HFFc6 (cell line): ENCODE measurements around the gene GEMIN8. TPM values are rescaled to one million over a fixed set of nuclear protein-coding genes. Genes with fewer than 3 reads are reported as not detected.

Experiments
- DNase-seq: peaks from one replicate; pipeline ENCODE4 v3.0.0-alpha.2; 2018
- H3K27ac Mint-ChIP-seq: 2 replicates; pipeline ENCODE4 v1.8.0; 2020; ENCODE audit warnings: mild to moderate bottlenecking, mixed read lengths
- H3K27me3 Mint-ChIP-seq: 2 replicates; pipeline ENCODE4 v1.8.0; 2021; ENCODE audit warnings: mild to moderate bottlenecking, moderate library complexity, mixed read lengths; ENCODE audit not compliant: insufficient read depth
- H3K36me3 Mint-ChIP-seq: 2 replicates; pipeline ENCODE4 v1.8.0; 2021; ENCODE audit warnings: low read depth, mixed read lengths
- H3K4me1 Mint-ChIP-seq: 2 replicates; pipeline ENCODE4 v1.8.0; 2020; ENCODE audit warnings: low read depth, mixed read lengths
- H3K4me3 Mint-ChIP-seq: 2 replicates; pipeline ENCODE4 v1.8.0; 2020; ENCODE audit warnings: mild to moderate bottlenecking, moderate library complexity, mixed read lengths
- H3K9me3 Mint-ChIP-seq: 2 replicates; pipeline ENCODE4 v1.8.0; 2020; ENCODE audit warnings: mild to moderate bottlenecking, mixed read lengths
- total RNA-seq, 6 experiments: library from RNA; stranded (reverse); fragmentation: NEBNext Ultra II Directional; extraction: Animal tissue kit (Norgen Biotek cat#: 25700); gene quantifications; 2 replicates in 1 of 6; 3 replicates in 5 of 6; pipeline ENCODE4 v1.2.3, GENCODE V29; 2021
- TF ChIP-seq, protein P1 (sequence below): fragments of 200-600 bp; sonication (generic); IDR thresholded peaks from 2 replicates; pipeline ENCODE4 v1.5.0; 2021; ENCODE audit warnings: antibody characterized with exemption, mild to moderate bottlenecking

Gene GEMIN8
- total RNA-seq, 6 experiments from 2014 or later = 10.1 to 12.9 (median 11.8) TPM

DNA sequence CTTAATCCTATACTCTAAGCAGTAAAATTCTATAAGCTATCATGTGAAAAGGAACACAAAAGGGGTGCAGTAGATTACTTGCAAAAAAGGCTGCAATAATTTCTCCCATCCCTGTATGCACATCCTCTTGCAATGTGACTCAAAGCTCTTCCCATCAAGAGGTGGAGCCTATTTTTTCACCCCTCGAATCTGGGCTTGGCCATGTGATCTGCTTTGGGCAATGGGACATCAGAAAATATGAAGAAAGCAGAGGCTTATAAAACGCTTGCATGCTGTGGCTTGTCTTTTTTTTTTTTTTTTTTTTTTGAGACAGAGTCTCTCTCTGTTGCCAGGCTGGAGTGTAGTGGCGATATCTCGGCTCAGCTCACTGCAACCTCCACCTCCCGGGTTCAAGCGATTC, 33.0 kb downstream of the GEMIN8 start:
- H3K27ac Mint-ChIP-seq = no peak overlapping the region
- H3K27me3 Mint-ChIP-seq = no peaks in the 10 kb centered on the region; the same call in none of the 2 replicates
- no peak for DNase-seq
- H3K4me1 Mint-ChIP-seq = no peaks in the 10 kb centered on the region
- no peak overlapping the region for H3K4me3 Mint-ChIP-seq
- TF ChIP-seq, protein P1, sequence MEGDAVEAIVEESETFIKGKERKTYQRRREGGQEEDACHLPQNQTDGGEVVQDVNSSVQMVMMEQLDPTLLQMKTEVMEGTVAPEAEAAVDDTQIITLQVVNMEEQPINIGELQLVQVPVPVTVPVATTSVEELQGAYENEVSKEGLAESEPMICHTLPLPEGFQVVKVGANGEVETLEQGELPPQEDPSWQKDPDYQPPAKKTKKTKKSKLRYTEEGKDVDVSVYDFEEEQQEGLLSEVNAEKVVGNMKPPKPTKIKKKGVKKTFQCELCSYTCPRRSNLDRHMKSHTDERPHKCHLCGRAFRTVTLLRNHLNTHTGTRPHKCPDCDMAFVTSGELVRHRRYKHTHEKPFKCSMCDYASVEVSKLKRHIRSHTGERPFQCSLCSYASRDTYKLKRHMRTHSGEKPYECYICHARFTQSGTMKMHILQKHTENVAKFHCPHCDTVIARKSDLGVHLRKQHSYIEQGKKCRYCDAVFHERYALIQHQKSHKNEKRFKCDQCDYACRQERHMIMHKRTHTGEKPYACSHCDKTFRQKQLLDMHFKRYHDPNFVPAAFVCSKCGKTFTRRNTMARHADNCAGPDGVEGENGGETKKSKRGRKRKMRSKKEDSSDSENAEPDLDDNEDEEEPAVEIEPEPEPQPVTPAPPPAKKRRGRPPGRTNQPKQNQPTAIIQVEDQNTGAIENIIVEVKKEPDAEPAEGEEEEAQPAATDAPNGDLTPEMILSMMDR = no peak
- H3K36me3 Mint-ChIP-seq = no peaks in the 10 kb centered on the region
- no peaks in the 10 kb centered on the region for H3K9me3 Mint-ChIP-seq

DNA sequence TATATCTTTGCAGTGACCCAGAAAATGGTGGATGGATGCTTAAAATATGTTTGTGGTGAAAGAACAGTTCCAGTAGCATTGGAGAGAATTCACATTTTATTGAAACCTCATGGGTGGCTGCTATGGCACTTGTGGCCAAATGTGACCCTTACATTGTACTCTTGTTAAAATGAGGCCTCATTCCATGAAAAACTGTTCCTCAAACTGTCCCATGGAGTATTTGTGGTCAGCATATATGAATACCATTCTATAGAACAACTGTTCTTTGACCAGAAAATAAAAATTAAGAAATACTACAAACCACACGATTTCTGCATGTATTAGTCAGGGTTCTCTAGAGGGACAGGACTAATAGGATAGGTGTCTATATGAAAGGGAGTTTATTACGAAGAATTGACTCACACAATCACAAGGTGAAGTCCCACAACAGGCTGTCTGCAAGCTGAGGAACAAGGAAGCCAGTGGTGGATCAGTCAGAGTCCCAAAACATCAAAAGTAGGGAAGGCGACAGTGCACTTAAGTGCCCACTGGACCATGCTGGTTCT, 35.1 kb downstream of the GEMIN8 start:
- Mint-ChIP-seq H3K9me3 (no peaks in the 10 kb centered on the region), H3K36me3 (no peaks in the 10 kb centered on the region), H3K27ac (no peak overlapping the region), H3K4me1 (no peaks in the 10 kb centered on the region), H3K27me3 (no peaks in the 10 kb centered on the region; the same call in none of the 2 replicates), H3K4me3 (no peak overlapping the region)
- TF ChIP-seq, protein P1 = no peak
- no peak for DNase-seq

DNA sequence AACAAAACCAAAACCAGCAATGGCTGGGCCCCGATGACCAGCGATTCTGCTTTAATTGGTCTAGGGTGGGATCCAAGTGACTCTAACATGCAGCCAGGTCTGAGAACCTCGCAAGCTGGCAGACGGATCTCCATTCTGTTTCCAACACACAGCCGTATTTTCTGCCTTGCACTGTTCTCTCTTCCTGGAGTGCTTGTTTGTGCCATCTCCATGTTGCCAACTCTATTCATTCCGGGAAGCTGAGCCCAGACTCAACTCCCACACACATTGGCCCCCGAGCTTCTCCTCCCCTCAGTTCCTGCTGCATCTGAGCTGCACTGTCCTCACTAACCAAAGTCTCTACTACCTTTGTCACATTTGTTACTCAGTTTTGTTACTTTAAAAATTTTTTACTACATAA, 35.6 kb downstream of the GEMIN8 start:
- Mint-ChIP-seq H3K4me3 (no peak overlapping the region), H3K9me3 (no peaks in the 10 kb centered on the region), H3K27ac (no peak overlapping the region), H3K4me1 (no peaks in the 10 kb centered on the region), H3K36me3 (no peaks in the 10 kb centered on the region), H3K27me3 (peaks cover 2% of the 10 kb centered on the region)
- DNase-seq = no peak
- TF ChIP-seq, protein P1 = no peak

DNA sequence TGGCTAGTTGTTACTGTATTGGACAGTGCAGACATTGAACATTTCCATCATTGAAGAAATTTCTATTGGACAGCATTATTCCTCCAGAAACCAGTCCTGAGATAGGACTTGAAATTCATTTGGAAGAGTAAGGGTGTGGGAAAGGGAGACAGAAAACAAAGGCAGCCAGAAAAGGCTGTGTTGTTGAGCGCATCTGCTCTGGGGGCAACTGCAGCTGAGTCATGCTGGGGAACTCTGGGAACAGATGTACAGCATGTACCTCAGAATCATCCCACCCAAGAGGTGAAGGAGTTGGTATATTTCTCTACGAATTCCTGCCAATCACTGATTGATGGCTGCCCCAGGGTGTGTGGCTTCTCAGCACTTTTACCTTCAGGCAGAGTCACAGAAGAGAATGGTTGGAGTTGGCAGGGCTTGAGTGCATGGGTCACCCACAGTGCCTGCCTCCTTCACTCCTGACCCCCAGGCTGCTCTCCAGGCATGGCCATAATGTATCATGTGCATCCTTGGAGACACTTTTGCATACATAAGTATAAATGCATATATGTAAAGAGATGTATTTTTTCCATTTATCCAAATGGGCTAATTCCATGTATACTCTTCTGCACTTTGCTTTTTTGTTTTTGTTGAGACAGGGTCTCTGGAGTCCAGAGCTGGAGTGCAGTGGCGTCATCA, 39.4 kb downstream of the GEMIN8 start:
- no peaks in the 10 kb centered on the region for H3K9me3 Mint-ChIP-seq
- DNase-seq = no peak
- TF ChIP-seq, protein P1 = no peak
- no peak overlapping the region for H3K4me3 Mint-ChIP-seq
- H3K36me3 Mint-ChIP-seq = no peaks in the 10 kb centered on the region
- no peak overlapping the region for H3K27ac Mint-ChIP-seq
- no peaks in the 10 kb centered on the region for H3K4me1 Mint-ChIP-seq
- peaks cover 4% of the 10 kb centered on the region for H3K27me3 Mint-ChIP-seq

DNA sequence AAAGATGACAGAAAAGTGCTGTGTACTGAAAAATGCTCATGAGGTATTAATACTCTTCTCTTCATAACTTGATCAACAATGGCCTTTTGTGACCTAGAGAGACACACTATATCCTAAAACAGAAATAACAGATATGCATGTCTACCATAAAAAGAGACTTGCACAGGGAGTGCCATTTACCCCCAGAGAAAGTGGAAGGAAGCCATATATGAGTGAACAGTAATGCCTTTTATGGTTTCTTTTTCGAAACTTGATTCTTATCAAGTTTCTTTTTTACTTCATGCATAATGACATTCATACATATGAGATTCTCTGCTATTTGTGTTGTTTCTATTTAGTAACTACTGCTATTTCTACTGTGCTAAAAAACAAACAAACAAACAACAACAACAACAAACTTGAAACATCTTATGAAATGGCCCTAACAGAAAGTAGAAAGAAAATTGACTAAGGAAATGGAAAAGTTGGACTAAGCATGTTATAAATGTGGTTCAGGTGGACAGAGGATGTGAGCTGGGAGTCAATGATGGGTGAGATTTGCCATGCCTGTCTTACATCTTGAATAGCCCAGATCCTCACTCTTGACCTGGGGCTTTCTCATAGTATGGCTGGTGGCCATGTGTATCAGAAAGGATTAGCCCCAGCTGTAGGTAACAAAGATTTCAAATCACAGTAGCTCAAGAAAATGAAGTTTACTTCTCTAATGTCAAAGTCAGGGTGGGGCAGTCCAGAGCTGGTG, 43.8 kb downstream of the GEMIN8 start:
- Mint-ChIP-seq H3K9me3 (no peaks in the 10 kb centered on the region), H3K36me3 (no peaks in the 10 kb centered on the region), H3K27ac (no peak overlapping the region), H3K4me3 (no peak overlapping the region), H3K27me3 (peaks cover 4% of the 10 kb centered on the region), H3K4me1 (no peaks in the 10 kb centered on the region)
- TF ChIP-seq, protein P1 = no peak
- DNase-seq = no peak
